HG03280 (cell line): ENCODE measurements around the gene DPEP2NB.
"Not testable (repeated sequence)": the region's sequence is repeated elsewhere in the genome, so short reads cannot be mapped to it uniquely, and the experiment has no call there.

Experiments used
- ATAC-seq: cut with Tn5 transposase; IDR thresholded peaks from one replicate; pipeline ENCODE4 v1.9.1; 2021; ENCODE audit warnings: mild to moderate bottlenecking, moderate library complexity; ENCODE audit not compliant: unreplicated experiment

The DPEP2NB gene

DNA sequence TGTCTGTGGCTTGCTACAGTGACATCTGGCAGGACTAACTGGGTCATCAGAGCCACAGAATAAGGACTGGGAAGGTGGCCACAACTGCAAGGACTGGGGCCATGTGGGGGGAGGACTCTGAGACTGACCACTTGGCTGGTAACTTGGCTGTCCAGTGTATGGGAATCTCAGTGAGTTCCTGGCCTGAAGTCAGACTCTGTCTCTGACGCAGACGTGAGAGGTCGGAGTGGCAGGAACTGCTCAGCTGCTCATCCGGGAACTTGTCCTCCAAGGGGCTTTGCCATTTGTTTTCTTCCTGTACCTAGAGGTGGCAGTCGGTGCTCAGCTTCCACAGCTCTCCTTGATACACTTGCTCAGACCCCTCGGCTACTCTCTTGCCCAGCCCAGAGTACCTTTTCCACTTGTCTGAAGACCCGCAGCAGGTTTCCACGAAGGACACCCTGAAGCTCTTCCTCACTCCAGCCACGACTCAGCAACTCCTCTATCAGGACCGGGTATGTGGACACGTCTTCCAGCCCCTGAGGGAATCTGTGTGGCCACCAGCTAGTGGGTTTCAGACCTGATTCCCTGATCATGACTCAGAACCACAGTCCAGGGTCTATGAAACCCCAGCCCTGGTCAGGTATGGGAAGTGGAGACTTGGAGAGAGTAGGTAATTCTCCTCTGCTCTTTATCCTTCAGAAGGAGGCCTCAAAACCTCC, 28.1 kb downstream of the DPEP2NB start:
- ATAC-seq = no peak

- no peak for ATAC-seq
Measured at GRCh38 chr16:67986949-67987348, 28.8 kb downstream of the DPEP2NB start.

GRCh38 chr16:67982011-67982696, 33.6 kb downstream of the DPEP2NB start:
- ATAC-seq = no peak

DNA sequence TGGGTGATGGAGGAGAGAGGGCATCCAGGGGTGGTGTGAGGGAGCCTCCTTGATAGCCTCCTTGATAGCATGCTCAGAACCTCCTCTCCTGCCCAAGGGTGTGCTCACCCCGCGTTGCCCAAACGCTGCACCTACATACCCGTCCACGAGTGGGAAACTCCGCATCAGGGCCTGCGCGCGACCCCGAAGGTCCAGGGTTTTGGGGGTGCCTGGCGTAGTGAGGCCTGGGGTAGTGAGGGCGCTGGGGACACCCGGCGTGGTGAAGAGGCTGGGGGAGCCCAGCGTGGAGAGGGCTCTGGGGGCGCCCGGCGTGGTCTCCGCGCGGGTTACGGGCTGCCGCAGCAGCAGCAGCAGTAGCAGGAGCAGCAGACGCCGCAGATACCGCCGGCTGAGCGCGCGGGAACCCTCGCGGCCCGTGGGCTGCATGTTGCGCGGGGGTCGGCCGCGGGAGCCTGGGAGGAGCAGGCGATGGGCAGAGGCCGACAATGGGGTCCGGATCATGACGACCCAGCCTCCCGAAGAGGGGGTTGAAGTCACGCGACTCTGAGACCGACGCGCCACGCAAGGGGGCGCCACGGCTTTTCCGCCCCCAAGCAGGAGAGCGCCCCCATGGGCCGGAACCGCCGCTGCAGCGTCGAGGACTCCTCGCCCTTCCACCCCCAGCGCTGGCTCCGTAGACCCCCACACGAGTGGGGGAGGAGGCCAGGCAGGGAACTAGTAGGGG, 35.6 kb downstream of the DPEP2NB start, which contains the start of gene DPEP3:
Gene DPEP3, minus strand, starts transcription at position 545 of the 724 bp plus-strand sequence. Its CDS starts 119 bp downstream, at position 426.
- no peak for ATAC-seq

- ATAC-seq = no peak
Measured at GRCh38 chr16:67977469-67978227, 38.1 kb downstream of the DPEP2NB start.

DNA sequence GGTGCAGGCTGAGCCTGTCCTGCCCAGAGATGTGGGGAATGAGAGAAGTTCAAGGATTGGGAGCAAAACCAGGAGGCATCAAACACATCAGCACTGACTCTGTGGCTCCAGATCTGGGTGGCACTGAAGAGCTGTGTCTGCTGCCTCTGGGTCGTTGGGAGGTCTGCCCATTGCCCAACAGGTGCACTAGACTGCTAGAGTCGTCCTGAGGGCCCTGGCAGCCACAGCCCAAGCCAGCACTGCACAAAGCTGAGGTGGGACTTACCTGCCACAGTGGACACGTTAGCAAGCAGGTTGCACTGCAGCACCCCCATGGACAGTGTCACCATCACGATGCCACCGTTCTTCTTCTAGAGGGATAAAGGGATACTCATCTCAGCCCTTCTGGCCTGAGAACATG, 38.7 kb downstream of the DPEP2NB start:
- no peak for ATAC-seq

- ATAC-seq = no peak
Measured at GRCh38 chr16:67976205-67976604, 39.5 kb downstream of the DPEP2NB start.

GRCh38 chr16:67975321-67976105, 40.2 kb downstream of the DPEP2NB start:
- ATAC-seq = no peak

- ATAC-seq = not testable (repeated sequence)
Measured at GRCh38 chr16:67972285-67972684, 43.4 kb downstream of the DPEP2NB start.

DNA sequence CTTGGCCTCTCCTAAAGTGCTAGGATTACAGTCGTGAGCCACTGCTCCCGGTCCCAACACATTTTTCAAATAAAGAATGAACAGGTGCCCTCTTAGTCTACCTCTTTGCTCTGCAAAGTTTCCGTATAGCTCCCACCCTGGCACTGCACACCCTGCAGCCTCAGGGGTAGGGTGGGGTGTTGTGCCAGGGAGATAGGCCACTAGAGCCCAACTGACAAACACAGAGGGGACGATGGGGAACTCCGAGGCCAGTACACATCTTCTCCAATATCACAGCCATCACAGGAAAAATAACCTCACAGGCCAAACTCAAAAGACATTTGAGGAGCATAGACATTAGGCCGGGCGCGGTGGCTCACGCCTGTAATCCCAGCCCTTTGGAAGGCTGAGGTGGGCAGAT, 44.6 kb downstream of the DPEP2NB start:
- ATAC-seq = no peak

- no peak for ATAC-seq
Measured at GRCh38 chr16:67969254-67970039, 46.3 kb downstream of the DPEP2NB start.

- peak; percentile 88 for ATAC-seq
Measured at GRCh38 chr16:67968400-67969253, 47.1 kb downstream of the DPEP2NB start, which contains the start of gene SLC12A4. Gene SLC12A4, minus strand, starts transcription at chr16:67968637. Its CDS starts 84 bp downstream, at chr16:67968553.

DNA sequence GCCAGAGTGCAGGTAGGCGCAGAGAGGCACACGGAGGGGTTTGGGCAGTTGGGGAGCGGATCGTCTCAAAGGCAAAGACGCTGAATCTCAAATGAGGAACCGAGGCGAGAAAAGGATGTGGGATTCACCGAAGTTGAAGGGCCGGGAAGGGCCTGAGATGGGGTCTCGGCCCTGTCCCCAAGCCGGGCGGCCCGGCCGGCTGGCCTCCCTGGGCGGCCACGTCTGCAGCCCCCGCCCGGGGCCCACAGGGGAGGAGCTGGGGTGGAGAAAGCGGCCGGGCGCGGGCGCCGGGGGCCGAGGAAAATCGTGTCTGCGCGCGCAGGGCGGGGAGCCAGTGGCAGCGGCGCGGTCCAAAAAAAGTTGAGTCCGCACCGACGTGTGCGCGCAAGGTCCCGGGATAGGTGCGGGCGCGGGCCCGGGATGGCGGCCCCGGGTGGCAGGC, 47.7 kb downstream of the DPEP2NB start:
- ATAC-seq = peak; percentile 24

DNA sequence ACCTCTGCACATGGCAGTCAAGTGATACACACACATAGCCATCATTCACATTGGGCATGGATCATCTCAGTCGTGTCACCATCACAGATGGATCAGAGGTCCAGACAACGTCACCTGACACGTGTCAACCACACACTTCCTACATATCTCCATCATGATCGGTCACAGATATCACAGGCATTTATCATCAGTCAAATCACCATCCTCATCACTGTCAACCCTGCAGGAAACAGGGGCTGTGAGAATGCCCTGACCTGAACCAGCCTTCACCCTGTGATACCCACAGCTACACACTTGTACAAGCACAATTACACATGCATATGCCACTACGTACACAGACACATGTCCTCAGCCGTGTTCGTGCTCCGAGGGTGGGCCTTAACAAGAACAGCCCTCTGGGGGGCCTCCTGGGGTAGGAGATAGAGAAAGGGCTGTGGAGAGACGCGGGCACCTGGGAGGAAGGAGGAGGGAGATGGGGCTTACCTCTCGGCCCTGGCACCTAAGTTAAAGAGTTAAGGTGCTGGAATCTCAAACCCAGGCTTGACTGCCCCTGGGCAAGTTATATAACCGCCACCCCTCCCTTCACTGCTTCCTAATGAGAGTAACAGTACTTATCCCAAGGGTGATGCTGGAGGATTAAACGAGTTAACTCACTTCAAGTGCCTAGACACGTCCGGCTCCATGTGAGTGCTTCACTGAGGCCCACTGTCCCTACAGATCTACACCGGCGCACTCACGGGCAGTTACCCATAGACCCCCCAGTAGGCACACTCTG, 48.3 kb downstream of the DPEP2NB start:
- no peak for ATAC-seq

DNA sequence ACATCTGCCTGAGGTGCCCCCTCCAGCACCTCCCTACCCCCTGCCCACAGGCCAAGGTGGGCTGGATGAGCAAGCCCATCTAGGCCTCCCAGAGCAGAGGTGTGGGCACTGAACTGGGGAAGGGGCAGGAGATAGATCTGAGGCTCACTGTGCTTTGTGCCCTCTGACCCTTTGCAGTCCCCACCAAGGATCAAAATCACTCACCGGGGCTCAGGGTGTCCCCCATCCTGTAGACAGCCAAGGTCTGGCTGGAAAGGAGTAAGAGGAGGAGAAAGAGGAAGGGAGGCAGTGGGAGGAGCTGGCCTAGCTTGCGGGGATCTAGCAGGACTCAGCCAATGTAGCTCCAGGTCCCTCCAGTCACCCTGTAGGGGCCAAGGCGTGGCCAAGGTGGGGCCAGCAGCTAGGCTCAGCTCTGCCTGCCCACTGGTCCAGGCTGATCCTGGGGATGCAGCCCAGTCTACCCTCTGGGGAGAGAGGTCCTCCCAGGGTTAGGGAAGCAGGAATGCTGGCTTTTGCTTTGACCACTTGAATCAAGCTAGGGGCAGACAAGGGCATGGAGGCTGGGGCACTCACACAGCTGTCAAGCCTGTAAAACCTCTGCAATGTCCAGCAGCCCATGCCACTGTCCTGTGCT, 49.0 kb downstream of the DPEP2NB start:
- ATAC-seq = no peak

GRCh38 chr16:67965668-67966548, 49.8 kb downstream of the DPEP2NB start:
- no peak for ATAC-seq
